Bronchial epithelial cell (primary cell): Measurements from ENCODE around the gene DHX36. TPM values are rescaled to one million over a fixed set of nuclear protein-coding genes. Genes with fewer than 3 reads are reported as not detected.

Source experiments
- DNase-seq: peaks from one replicate; pipeline ENCODE4 v3.0.0-alpha.2; 2010; ENCODE audit warnings: low read depth
- FAIRE-seq: peaks from 2 replicates; lab custom pipeline; 2011; peaks lifted over from hg19 to GRCh38; lab: Jason Lieb, UNC
- H3K27me3 ChIP-seq: 2 replicates; pipeline ENCODE4 v1.5.1; 2011; ENCODE audit warnings: low read length; ENCODE audit not compliant: control insufficient read depth, insufficient read depth
- H3K36me3 ChIP-seq: 2 replicates; pipeline ENCODE4 v1.5.1; 2011; ENCODE audit warnings: low read length; ENCODE audit not compliant: control insufficient read depth, insufficient read depth
- H3K4me3 ChIP-seq: 2 replicates; pipeline ENCODE4 v1.5.1; 2011; ENCODE audit warnings: mild to moderate bottlenecking, low read depth, low read length, control low read depth
- CTCF ChIP-seq: IDR thresholded peaks from 2 replicates; pipeline ENCODE4 v1.5.1; 2011; ENCODE audit warnings: mild to moderate bottlenecking, moderate library complexity, low read length, control low read depth, inconsistent platforms; ENCODE audit not compliant: insufficient read depth, severe bottlenecking
- total RNA-seq: library from RNA; depleted of rRNA; stranded (reverse); fragments of >200 nt; gene quantifications from 2 replicates; pipeline ENCODE4 v1.2.1, GENCODE V29; 2014

The DHX36 gene
- total RNA-seq, 1 donor from 2014 or later: 27.6 TPM

- DNase-seq (no peak), FAIRE-seq (no peak)
- Histone ChIP-seq H3K36me3 (no peaks in the 10 kb centered on the region), H3K27me3 (no peaks in the 10 kb centered on the region), H3K4me3 (no peak overlapping the region)
- no peak for TF ChIP-seq CTCF
Observed at GRCh38 chr3:154327871-154328270, 3.6 kb upstream of the DHX36 start.

GRCh38 chr3:154324919-154325318, 632 bp upstream of the DHX36 start:
- TF ChIP-seq CTCF: no peak
- Histone ChIP-seq H3K4me3 (peak overlapping the region; percentile 74), H3K27me3 (no peaks in the 10 kb centered on the region), H3K36me3 (no peaks in the 10 kb centered on the region)
- FAIRE-seq: no peak
- no peak for DNase-seq

- Histone ChIP-seq H3K36me3 (peaks cover 3% of the 10 kb centered on the region), H3K27me3 (no peaks in the 10 kb centered on the region), H3K4me3 (no peak overlapping the region)
- FAIRE-seq (no peak), DNase-seq (no peak)
- TF ChIP-seq CTCF: no peak
Observed at GRCh38 chr3:154316974-154317767, 7.1 kb downstream of the DHX36 start.

GRCh38 chr3:154314152-154314551, 10.1 kb downstream of the DHX36 start:
- H3K36me3 ChIP-seq: peaks cover 3% of the 10 kb centered on the region
- TF ChIP-seq CTCF: no peak
- DNase-seq (no peak), FAIRE-seq (no peak)
- no peaks in the 10 kb centered on the region for H3K27me3 ChIP-seq
- no peak overlapping the region for H3K4me3 ChIP-seq

- TF ChIP-seq CTCF: no peak
- FAIRE-seq (no peak), DNase-seq (no peak)
- H3K4me3 ChIP-seq: no peak overlapping the region
- peaks cover 4% of the 10 kb centered on the region for H3K36me3 ChIP-seq
- no peaks in the 10 kb centered on the region for H3K27me3 ChIP-seq
Observed at GRCh38 chr3:154310840-154311239, 13.4 kb downstream of the DHX36 start.

- no peak for TF ChIP-seq CTCF
- FAIRE-seq: no peak
- Histone ChIP-seq H3K36me3 (peaks cover 7% of the 10 kb centered on the region), H3K4me3 (no peak overlapping the region), H3K27me3 (no peaks in the 10 kb centered on the region)
- no peak for DNase-seq
Observed at GRCh38 chr3:154307363-154307762, 16.9 kb downstream of the DHX36 start.
